Bone marrow (tissue), 2 donors: ENCODE measurements around the gene PHAX.
"Not testable (repeated sequence)": the region's sequence is repeated elsewhere in the genome, so short reads cannot be mapped to it uniquely, and the experiment has no call there.

ENCODE experiments used
- DNase-seq, 2 donors: peaks; one replicate each; lab custom pipeline; 2025; lab: John Stamatoyannopoulos, UW

Gene PHAX

DNA sequence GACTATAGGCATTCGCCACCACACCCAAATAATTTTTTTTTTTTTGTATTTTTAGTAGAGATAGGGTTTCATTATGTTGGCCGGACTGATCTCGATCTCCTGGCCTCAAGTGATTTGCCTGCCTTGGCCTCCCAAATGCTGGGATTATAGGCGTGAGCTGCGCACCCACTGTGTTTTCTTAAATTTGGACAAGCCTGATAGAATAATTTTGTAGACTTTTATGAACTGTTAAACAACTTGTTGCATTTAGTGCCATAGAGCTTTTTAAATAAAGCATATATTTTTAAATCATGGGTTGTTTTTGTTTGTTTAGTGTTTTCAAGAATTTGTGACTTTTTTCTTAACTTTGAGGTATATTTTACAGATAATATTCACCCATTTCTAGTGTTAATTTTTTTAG lies 4.8 kb downstream of the PHAX start:
- no peak for DNase-seq

DNA sequence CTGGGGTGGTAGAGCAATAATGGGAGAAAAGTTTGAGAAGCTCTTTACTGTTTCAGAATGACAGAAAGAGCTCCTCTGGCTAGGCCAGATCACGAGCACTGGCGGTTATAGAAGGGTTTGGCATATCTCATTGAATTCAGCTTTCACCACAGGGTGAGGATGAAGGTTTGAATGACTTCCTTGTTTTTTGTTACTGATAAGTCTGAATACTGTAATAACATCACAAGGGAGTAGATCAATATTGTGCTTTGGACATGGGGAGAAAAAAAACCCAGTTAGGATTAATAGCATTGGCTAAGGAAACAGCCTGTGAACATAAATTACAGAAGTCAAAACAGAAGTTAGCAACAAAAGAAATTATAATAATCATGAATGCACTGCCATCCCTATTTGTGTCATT lies 9.4 kb downstream of the PHAX start:
- no peak for DNase-seq

DNA sequence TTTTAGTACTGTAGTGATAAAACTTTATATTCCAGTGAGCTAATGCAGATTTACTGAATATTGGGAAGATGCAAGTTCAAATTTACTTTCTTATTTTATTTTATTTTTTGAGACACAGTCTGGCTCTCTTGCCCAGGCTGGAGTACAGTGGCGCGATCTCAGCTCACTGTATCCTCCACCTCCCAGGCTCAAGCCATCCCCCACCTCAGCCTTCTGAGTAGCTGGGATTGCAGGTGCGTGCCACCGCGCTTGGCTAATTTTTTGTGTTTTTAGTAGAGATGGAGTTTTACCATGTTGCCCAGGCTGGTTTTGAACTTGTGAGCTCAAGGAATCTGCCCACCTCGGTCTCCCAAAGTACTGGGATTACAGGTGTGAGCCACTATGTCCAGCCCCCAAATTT lies 9.9 kb downstream of the PHAX start:
- no peak for DNase-seq

DNA sequence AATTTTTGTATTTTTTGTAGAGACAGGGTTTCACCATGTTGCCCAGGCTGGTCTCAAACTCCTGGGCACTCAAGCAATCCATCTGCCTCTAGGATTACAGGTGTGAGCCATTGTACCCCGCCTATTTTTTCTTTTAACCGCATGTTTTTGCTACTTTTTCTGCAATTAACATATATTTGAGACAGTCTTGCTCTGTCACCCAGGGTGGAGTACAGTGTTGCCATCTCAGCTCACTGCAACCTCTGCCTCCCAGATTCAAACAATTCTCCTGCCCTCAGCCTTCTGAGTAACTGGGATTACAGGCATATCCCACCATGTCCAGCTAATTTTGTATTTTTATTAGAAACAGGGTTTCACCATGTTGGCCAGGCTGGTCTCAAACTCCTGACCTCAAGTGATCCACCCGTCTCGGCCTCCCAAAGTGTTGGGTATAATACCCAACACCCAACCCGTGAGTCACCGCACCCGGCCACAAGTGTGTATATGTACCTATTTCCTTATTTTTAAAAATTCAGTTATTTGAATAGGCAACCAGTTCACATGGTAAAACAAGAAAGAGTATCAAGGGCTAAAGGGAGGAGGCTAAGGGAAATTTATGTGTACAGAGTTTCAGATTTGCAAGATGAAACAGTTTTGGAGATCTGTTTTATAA lies 13.3 kb downstream of the PHAX start:
- no peak for DNase-seq

DNA sequence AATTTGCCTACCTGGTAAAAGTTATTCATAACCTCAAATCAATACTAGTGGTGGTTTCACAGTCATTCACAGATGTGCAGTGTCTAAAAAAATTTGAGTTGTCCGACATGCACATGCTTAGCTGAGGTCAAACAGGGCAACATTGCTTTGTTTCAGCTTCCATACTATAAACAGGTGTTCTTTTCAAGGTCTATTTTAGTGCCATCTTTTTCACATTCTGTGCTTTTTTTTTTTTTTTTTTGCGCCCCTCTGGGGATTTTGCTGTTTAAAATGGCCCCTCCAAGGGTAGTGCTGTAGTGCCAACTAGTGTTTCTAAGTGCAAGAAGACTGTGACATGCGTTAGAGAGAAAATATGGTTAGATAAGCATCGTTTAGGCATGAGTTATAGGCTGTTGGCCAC lies 14.5 kb downstream of the PHAX start:
- no peak for DNase-seq

DNA sequence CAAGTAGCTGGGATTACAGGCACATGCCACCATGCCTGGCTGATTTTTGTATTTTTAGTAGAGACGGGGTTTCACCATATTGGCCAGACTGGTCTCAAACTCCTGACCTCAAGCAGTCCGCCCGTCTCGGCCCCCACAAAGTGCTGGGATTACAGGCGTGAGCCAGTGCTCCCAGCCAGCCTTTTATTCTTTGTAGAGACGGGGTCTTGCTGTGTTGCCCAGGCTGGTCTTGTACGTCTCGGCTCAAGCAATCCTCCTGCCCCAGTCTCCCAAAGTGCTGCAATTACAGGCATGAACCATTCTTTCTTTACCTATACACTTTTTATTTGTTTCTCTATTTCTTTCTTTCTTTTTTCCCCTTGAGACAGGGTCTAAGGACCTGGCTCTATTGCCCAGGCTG lies 16.9 kb downstream of the PHAX start:
- DNase-seq, result not testable (repeated sequence)

DNA sequence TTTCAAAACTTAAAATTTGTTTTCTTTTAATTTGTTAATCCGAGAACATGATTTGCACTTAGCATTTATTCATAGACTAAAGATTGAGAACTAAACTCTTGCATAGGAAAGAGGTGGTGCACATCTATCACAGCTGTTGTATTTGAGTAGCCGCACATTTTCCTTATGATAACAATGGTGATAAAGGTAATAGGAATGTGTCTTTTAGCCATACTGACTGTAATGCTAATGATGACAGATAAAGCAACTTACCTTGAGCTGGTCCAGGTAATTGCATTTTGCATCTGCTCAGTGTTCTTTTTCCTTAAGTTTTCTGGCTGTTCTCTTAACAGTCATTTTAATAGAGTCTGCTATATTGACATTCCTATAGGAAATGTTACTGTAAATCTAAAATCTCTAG lies 19.0 kb downstream of the PHAX start:
- DNase-seq, result no peak

DNA sequence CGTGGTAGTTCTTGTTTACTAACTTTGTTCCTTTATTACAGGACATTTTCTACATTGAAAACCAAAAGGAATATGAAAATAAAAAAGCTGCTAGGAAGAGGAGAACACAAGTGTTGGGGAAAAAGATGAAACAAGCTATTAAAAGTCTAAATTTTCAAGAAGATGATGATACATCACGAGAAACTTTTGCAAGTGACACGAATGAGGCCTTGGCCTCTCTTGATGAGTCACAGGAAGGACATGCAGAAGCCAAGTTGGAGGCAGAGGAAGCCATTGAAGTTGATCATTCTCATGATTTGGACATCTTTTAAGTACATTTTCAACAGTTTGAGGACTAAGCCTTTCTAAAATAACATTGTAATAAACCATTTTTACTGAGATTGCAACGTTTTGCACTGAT lies 23.8 kb downstream of the PHAX start:
- peak in 1 of 2 donors; percentile 27 for DNase-seq

DNA sequence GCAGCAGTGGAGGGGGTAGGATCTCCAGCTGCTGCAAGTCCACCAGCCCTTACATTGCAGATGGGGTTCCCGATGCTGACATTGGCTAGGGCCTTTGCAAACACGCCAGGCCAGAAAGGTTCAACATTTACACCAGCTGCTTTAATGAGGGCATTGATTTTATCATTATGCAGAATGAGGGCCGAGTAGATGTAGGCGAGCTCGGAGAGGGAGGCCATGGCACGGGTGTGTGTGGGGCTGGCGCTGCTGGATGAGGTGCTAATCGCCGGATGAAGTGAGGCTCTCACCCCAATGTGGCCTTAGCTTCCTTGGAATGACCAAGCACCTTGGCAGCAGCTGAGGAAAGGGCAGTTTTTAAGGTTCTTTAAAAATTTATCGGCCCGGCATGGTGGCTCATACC lies 27.4 kb downstream of the PHAX start:
- DNase-seq, result no peak

DNA sequence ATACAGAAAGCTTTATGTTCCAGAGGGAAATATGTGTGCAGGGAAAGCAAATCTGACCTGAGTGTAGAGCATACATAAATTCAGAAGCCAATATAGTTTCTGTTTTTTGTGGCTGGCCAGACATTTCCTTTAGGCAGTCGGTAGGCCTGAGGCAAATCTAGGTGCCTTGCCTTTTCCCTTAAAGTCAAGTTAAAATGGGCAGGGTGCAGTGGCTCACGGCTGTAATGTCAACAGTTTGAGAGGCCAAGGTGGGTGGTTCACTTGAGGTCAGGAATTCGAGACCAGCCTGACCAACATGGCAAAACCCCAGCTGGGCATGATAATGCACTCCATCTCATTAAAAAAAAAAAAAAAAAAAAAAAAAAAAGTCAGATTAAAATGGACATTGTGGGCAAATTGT lies 31.2 kb downstream of the PHAX start:
- DNase-seq, result no peak

DNA sequence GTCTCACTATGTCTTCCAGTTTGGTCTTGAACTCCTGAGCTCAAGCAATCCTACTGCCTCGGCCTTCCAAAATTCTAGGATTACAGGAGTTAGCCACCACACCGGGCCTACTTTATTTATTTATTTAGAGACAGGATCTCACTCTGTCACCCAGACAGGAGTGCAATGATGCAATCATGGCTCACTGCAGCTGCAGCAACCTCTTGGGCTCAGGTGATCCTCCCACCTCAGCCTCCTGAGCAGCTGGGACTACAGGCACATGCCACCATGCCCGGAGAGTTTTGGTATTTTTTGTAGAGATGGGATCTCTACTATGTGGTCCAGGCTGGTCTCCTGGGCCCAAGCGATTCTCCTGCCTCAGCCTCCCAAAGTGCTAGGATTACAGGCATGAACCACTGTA lies 32.8 kb downstream of the PHAX start:
- DNase-seq, result no peak

DNA sequence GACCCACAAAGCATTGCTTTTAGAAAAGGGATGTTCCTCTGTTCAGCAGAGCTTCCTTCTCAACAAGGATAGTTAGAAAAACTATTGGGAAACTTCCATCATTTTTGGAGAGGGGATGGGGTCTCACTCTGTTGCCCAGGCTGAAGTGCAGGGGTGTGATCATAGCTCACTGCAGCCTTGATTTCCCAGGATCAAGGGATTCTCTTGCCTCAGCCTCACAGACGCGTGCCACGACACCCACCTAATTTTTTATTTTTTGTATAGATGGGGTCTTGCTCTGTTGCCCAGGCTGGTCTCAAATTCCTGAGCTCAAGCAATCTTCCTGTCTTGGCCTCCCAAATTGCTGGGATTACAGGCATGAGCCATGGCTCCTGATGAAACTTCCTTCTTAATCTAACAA lies 34.8 kb downstream of the PHAX start:
- no peak for DNase-seq

DNA sequence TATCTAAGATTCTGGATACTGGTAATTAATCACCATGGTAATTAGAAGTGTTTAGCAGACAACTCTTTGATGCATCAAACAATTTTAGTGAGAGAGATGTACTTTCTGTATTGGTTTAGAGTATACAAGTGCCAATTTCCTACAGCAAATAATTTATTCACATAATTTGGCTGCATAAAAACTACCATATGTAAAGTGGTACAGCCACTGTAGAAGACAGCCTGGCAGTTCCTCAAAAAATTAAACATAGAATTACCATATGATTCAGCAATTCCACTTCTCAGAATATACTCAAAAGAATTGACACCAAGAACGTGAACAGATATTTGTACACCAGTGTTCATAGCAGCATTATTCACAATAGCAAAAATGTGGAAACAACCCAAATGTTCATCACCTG lies 36.2 kb downstream of the PHAX start:
- no peak for DNase-seq

DNA sequence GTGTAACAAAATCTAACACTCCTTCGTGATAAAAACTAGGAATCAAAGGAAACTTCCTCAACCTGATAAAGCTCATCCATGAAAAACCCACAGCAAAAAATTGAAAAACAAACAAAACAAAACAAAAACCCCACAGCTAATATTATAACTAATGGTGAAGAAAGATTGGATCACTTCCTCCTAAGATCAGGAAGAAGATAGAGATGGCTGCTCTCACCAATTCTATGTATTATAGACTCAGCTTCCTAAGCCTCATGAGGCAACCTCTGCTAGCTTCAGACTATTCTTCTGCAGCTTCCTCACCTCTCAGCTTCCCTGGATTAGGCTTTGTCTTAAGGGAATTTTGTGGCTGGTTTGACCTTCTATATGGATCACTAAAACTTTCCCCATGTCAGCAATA lies 40.1 kb downstream of the PHAX start:
- no peak for DNase-seq

DNA sequence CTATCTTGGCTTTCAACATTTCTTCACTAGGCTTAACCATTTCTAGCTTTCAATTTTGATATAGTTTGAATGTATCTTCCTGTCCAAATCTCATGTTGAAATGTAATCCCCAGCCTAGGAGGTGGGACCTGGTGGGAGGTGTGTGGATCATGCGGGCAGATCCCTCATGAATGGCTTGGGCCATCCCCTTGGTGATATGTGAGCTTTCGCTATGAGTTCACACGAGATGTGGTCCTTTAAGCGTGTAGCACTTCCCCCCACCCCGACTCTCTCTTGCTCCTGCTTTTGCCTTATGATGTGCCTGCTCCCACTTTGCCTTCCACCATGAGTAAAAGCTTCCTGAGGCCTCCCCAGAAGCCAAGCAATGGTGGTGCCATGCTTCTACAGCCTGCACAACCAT lies 40.6 kb downstream of the PHAX start:
- DNase-seq, result no peak

DNA sequence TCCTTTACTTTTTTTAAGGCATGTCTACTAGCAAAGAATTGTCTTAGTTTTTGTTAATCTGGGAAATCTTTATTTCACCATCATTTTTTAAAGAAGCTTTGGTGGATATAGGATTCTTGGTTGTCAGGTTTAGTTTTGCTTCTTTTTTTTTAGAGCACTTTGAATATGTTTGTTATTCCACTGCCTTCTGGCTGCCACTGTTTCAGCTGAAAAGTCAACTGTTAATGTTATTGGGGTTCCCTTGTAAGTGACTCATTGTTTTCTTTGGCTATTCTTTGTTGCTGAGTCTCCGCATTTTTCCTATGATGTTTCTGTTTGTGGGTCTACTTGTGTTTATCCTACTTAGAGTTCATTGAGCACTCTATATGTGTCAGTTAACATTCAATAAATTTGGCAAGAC lies 44.4 kb downstream of the PHAX start:
- no peak for DNase-seq

DNA sequence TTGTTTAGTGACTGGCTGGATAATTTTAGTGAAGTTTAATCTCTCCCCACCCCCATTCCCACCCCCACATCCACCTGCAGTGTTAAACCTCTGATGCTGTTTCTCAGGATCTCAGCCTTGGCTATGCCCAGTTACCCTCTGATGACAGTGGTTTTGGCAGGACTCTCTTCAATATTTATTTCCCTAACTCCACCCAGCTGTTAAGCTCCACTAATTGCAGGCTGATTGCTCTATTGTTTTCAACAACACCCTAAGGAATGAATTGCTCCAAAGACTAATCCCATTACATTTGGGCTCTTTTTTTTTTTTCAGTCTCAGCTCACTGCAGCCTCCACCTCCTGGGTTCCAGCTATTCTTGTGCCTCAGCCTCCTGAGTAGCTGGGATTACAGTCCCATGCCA lies 46.3 kb downstream of the PHAX start:
- DNase-seq, result no peak

DNA sequence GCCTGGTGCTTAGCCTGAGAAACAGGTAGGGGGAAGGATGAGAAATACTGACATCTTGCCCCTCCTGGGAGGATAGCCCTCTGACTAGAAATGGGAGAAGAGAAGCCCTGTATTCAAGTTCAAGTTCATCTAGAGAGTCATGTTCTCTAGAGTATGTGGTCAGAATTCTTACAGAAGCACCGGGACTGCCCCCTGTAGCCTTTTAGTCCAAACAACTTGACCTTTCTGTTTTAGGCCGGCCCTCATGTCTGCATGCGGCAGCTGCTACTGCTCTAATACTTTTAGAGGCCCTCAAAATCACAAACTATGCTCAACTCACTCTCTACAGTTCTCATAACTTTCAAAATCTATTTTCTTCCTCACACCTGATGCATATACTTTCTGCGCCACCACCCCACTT lies 47.7 kb downstream of the PHAX start:
- no peak for DNase-seq

DNA sequence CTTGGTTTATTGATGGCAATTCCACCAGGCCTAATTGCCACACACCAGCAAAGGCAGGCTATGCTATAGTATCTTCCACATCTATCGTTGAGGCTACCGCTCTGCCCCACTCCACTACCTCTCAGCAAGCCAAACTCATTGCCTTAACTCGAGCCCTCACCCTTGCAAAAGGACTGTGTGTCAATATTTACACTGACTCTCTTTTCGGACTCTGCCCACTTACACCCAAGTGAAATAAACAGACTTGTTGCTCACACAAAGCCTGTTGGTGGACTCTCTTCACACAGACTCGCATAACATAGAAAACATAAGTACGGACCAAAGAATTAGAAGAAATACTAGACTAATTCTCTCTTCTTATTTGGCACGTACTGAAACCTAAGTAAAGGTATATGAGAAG lies 48.3 kb downstream of the PHAX start:
- DNase-seq, result not testable (repeated sequence)

DNA sequence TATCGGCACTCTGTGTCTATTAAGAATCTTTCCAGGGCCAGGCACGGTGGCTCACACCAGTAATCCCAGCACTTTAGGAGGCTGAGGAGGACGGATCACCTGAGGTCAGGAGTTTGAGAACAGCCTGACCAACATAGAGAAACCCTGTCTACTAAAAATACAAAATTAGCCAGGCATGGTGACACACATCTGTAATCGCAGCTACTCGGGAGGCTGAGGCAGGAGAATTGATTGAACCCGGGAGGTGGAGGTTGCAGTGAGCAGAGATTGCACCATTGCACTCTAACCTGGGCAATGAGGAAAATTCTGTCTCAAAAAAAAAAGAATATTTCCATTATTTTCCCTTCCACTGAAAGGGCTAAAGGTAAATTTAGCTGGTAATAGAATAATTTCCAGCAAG lies 49.0 kb downstream of the PHAX start:
- DNase-seq, result not testable (repeated sequence)

DNA sequence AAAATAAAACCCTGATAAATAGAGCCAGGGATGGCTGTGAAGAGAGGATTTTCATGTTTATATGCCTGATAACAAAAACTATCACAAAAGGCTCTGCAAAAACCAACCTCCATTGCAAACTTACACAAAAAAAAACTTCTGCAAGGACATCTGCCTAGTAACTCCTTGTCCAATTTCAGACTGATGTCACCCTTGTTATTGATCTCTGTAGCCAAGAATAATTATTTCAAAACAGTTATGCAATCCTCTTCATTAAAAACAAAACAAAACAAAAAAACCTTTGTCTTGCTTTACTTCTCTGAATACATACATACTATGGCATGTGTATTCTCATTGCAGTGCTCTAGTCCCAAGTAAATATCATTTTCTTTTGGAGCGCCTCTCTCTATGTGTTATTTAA lies 49.7 kb downstream of the PHAX start:
- DNase-seq, result no peak

DNA sequence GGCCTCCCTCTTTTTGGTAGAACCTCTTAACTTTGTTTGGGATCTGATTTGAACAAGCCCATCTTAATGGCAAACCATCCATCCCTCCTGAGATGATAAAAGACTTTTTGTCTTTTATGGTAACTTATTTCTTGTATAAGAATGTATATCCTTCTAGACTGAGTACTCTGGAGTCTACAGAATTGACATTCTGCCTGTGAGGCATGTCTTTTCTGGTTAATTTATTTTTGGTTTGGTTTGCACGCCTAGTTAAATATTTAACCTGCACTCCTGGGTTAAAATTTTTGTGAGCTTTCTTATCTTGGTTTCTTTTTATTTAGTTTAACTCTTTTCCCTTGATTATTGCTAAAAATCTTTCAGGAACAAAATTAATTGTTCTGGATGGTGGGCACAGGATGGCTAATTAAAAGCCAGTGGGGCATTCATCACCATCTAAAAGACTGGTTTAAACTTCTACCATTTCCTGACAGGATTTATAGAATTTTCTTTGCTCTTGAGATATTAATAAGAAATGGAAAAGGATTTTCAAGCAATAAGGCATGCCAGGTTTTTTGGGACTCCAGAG lies 50.3 kb downstream of the PHAX start:
- no peak for DNase-seq

DNA sequence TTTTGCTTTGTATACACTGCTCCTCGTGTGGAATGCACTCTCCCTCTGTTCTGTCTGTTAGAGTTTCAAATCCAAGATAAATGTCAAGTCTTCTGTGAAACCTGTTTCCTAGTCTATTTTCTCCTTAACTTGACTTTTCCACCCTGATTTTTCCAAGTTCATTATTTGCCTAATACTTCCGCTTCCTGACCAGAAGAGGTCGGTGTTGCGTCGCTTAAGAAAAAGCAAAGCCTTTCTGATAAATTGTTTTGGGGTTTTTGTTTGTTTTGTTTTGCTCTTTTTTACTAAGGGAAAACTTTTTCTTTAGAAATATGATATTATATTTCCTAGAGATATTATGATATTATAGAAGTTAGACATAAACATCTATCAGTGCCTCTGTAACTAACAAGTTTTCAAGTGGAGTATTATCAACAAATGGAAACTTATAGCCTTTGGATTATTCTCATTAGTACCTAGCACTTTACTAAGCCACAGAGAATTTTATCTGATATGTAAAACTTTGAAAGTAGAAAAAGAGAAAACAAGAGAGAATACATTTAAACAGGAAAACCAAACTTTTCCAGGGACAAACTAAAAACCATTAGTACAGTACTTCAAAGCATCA lies 55.8 kb downstream of the PHAX start:
- DNase-seq, result peak in 1 of 2 donors; percentile 14

DNA sequence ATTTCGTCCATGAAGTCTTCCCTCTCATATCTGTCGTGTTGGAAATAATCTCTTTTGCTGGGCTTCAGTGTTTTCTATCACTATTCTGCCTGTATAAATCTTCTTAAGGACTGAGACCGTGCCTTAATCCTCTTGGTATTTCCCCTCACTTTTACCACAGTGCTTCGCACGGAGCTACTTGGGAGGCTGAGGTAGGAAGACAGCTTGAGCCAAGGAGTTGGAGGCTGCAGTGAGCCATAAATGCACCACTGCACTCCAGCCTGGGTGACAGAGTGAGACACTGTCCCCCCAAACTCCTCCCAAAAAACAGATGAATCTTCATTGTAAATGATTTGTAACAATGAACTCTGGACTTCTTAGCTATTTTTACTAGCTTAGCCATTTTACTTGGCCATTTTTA lies 57.8 kb downstream of the PHAX start:
- no peak for DNase-seq
